GM20431 (cell line): ENCODE measurements around the gene FIBP.

Source experiments
- in situ Hi-C: fragments of 300-500 bp; cut with MseI, MboI; formaldehyde crosslinking; loops from one replicate; pipeline ENCODE4 v1.15.0; 2020; ENCODE audit warnings: low sequenced_read_pairs; ENCODE audit not compliant: unreplicated experiment

FIBP gene

DNA sequence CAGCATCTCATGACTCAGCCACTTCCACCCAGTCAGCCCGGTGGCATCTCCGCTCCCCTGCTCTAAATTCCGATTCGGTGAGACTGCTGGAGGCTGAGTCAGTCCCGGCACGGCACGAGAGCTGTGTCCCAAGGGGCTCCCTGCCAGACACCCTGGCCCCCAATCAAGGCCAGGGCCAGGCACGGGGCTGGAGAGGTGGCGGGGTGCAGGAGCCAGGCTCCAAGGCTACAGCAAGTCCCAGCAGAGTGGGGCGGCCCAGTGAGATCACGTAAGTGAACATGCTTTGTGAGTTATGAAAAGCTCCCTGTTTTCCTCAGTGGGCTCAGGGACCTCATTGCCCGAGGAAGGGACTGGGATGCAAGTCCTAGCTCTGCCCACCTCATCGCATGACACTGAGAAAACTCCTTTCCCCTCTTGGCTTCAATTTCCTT lies 27.6 kb upstream of the FIBP start:
- in situ Hi-C loops, result no loop called here

DNA sequence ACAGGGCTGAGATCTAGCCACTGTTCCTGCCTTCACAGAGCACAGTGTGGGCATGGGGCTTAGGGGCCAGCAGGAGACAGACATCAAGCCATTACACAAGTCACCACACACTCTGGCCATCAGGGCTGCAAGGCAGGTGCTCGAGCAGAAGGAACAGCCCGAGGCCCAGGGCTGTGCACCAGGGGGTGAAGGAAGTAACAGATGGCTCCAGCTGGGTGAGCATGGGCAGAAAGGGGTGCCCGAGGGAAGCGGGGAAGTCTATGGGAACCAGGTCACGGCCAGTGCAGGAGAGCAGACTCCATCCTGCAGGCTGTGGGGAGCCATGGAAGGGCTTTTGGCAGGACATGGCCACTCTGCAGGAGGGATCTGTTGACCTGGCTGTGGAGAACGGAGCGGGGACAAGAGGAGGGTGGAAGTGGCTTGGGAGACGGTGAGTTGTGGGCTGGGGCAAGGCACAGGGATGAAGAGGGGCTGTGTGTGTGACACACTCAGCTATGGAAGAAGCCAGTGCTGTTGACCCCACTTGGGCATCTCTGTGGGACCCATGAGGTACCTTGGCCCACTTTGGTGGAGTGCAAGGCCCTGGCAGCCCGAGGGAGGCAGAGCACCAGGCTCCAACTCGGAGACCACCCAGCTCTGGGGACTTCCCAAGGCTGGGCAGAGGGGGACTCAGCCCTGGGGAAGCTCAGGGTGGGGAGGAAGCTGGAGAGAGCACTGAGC lies 27.0 kb upstream of the FIBP start:
- in situ Hi-C loops, result no loop called here

DNA sequence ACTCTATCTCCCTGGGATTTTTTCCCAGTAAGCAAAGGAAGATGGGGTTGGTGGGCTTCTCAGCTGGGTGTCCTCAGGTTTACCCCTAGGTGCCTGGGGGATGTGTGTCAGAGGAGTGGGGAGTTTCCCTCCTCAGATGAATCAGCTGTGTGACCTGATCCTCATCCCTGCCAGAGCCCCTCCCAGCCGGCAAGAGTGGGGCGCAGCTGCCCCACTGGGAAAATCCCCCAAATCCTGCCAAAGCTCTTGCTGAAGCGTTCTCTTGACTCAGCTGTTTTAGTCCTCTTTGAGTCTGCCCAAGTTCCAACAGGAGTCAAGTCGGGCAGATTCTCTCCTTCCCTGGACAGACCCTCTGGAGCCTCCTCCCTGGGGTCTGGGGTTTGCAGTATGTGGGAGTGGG lies 24.6 kb upstream of the FIBP start:
- in situ Hi-C loops, result no loop called here

- in situ Hi-C loops, result no loop called here
Measured at GRCh38 chr11:65911682-65912568, 23.7 kb upstream of the FIBP start.

DNA sequence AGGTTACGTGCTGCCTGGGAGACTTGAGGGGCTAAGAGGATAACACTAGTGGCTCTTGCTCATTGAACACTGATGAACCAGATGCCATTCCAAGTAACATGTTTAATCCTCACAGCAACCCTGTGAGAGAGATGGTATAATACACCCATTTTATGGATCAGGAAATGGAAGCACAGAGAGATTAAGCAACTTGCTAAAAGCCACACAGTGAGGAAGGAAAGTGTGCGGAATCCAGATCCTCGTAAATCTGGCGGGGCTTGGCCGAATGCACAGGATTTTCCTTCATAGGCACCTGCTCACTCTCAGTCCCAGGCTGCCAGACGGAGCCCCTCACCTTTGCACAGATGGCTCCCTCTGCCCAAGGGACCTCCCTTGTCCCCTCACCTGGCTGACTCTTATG lies 19.6 kb upstream of the FIBP start:
- in situ Hi-C loops, result no loop called here

- in situ Hi-C loops, result no loop called here
Measured at GRCh38 chr11:65906602-65907001, 18.3 kb upstream of the FIBP start.

DNA sequence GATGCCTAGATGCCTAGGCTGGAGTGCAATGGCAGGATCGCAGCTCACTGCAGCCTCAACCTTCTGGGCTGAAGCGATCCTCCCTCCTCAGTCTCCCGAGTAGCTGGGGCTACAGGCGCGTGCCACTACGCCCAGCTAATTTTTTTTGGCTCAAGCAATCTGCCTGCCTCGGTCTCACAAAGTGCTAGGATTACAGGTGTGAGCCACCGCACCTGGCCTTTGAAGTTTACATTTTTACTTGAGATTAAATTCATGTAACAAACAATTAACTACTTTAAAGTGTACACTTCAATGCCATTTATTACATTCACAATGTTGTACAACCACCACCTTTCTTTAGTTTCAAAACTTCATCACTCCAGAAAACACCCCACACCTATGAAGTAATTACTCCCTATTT lies 15.4 kb upstream of the FIBP start:
- in situ Hi-C loops, result no loop called here

DNA sequence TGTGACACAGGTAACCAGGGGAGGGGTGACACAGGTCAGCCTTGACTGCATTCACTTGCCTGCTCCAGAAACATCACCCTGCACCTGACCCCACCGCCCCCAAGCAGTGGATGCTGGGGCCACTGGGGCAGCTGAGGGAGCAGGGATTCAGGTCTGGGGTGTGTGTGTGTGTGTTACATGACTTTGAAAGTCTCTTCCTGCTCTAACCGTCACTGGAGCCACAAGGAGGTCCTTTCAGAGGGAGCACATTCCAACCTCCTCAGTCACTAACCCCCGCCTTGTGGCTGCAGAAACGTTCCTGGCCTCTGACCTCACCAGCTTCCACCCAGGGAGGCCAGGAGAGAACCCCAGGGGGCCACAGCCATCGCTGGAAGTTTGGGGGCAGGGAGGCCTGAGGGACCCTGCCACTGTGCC lies 14.8 kb upstream of the FIBP start:
- in situ Hi-C loops, result no loop called here

DNA sequence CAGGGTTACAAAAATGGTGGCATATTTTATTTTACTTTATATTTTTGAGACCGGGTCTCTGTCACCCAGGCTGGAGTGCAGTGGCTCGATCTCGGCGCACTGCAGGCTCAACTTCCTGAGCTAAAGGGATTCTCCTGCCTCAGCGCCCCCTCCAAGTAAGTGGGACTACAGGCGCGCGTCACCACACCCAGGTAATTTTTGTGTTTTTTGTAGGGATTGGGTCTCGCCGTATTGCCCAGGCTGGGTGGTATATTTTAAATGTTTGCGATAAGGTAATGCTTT lies 12.6 kb upstream of the FIBP start:
- in situ Hi-C loops, result no loop called here

GRCh38 chr11:65900125-65900898 lies 12.0 kb upstream of the FIBP start, which contains the start of gene FOSL1:
TSS of gene FOSL1 (minus strand) at chr11:65900388. CDS start at chr11:65900339, 49 bp downstream.
- in situ Hi-C loops, result no loop called here

- in situ Hi-C loops, result no loop called here
Measured at GRCh38 chr11:65899356-65900124, 11.3 kb upstream of the FIBP start.

DNA sequence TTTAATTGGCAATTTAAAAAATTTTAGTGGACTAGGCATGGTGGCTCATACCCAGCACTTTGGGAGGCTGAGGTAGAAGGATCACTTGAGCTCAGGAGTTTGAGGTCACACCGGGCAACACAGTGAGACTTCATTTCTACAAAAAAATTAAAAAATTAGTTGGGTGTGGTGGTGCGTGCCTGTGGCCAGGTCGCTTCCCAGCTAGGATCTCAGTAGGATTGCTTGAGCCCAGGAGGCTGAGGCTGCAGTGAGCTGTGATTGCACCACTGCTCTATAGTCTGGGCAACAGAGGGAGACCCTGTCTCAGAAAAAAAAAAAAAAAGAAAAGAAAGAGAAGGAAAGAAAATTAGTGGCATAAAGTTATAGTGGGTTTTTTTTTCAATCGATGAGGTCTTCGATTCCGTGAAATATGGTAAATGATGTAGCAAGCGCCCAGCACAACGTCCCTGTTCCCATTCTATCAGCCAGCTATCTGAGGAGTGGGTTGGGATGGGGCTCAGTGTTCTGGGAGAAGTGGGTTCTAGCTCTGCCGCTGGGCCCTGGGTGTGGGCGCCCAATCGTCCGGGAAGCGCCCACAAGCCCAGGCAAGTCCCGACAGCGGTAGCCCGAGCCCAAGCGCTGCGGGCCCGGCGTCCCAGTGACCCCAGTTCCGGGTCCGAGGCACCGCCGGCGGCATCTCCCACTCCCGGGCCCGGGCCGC lies 10.5 kb upstream of the FIBP start:
- in situ Hi-C loops, result no loop called here

GRCh38 chr11:65897020-65897471 lies 8.8 kb upstream of the FIBP start:
- in situ Hi-C loops, result no loop called here

DNA sequence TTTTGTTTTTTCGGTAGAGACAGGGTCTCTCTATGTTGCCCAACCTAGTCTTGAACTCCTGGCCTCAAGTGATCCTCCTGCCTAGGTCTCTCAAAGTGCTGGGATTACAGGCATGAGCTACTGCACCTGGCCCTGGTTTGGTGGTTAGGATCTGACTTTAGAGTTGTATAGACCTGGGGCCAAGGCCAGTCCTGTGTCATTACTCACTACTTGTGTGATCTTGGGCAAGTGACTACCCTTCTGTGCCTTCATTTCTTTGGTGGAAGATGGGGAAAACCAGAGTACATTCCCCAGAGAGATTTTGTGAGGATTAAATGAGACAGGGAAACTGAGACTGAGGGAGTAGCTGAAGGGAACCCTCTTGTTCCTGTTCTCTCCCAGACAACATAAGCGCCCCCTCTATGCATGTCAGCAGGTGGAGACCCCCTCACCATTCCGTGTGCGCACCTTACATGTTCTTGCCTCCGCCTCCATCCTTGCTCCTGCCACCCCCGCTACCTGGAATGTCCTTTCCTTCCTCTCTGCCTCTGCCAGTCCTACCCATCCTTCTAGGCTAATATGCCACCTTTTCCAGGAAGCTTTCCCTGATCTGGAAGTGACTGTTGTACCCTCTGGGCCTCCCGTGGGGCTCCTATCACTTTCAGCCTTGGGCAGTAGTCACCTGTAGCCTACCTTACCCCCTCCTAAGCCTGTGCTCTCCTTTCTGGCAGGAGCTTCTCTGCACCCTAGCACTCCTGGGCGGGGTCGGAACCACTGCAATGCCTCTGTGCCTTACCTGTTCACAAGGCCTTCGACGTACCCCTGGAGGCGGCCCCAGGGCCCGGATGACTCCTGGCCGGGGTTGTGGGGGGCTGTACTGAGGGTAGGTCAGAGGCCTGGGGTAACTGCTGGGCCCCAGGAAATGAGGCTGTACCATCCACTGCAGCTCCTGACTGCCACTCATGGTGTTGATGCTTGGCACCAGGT lies 8.0 kb upstream of the FIBP start:
- in situ Hi-C loops, result no loop called here

- in situ Hi-C loops, result no loop called here
Measured at GRCh38 chr11:65895482-65895981, 7.3 kb upstream of the FIBP start.

DNA sequence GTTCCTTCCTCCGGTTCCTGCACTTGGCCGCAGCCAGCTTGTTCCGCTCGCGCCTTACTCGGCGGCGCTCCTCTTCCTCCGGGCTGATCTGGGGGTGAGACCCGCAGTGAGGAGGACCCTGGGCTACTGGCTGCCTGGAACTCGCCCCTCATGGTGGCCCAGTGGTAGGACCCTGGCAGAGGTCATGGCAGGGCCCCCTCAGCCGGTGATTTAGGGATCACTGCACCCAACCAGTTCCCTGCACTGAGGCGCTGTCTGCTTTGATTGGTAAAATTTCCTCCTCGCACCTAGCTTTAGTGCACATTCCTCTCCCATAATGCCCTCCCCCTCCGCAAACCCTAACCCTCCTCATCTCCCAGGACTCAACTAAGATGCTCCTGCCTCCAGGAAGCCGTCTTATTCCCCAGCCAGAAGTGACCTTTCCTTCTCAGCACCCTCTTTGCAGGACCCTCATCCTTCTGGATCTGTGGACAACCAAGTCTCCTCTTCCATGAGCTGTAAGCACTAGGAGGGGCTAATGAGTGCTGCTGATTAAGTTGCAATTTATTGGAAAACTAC lies 5.8 kb upstream of the FIBP start:
- in situ Hi-C loops, result no loop called here

- in situ Hi-C loops, result no loop called here
Measured at GRCh38 chr11:65892661-65893317, 4.5 kb upstream of the FIBP start.
